Measurements from ENCODE around the gene APLN.

The APLN gene

DNA sequence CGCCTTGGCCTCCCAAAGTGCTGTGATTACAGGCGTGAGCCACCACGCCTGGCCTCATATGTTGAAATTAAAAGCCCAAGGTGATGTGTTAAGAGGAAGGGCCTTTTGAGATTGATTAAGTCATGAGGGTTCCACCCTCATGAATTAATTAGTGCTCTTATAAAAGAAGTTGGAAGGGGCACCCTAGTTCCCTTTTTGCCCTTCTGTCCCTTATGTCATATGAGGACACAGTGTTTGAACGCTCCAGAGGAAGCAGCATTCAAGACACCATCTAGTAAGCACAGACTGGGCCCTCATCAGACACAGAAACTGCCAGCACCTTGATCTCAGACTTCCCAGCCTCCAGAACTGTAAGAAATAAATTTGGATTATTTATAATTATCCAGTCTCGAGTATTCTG, 5.1 kb upstream of the APLN start:
- DNase-seq (ENCODE audit: low spot score), result no peak

GRCh38 chrX:129659141-129659540, 4.4 kb upstream of the APLN start:
- DNase-seq (ENCODE audit: low spot score), result no peak

DNA sequence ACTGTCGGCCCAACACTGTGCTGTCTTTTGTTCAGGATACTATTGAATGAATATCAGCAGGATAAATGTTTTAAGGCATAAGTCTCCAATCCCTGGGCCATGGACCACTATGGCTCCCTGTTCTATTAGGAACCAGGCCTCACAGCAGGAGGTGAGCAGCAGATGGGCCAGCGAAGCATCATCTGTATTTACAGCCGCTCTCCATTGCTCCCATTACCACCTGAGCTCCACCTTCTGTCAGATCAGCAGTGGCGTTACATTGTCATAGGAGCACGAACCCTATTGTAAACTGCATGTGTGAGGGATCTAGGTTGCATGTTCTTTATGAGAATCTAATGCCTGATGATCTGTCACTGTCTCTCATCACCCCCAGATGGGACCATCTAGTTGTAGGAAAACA, 3.7 kb upstream of the APLN start:
- no peak for DNase-seq (ENCODE audit: low spot score)

DNA sequence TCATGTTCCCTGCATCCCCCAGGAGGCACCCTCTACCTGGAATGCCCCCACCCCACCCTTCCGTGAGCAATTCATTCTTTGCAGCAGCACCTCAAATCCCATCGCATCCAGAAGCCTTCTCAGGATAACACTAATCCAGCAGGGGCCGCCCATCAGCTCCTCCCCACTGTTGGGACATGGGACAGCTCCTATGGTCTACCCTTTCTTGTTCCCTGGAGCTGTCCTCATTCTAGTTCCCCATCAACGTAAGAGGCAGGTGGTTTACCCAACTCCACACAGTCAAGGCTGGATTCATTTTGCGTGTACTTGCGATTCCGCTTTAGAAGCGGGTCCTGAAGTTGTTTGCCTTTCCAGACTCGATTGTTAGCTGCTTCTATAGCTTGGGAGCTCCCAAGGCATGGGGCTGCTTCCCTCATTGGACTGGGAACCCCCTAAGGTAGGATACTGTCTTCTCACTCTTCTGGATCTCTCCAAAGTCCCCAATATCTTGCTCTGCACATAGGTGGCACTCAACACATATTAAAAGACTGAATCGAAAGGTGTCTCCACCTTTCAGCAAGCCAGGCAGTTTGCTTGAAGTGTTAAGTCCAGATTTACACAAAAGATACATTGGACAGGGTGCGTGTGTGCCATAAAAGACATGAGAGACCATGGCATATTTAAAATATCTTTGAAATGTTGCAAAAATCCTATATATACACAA, 942 bp upstream of the APLN start:
- DNase-seq (ENCODE audit: low spot score), result no peak

DNA sequence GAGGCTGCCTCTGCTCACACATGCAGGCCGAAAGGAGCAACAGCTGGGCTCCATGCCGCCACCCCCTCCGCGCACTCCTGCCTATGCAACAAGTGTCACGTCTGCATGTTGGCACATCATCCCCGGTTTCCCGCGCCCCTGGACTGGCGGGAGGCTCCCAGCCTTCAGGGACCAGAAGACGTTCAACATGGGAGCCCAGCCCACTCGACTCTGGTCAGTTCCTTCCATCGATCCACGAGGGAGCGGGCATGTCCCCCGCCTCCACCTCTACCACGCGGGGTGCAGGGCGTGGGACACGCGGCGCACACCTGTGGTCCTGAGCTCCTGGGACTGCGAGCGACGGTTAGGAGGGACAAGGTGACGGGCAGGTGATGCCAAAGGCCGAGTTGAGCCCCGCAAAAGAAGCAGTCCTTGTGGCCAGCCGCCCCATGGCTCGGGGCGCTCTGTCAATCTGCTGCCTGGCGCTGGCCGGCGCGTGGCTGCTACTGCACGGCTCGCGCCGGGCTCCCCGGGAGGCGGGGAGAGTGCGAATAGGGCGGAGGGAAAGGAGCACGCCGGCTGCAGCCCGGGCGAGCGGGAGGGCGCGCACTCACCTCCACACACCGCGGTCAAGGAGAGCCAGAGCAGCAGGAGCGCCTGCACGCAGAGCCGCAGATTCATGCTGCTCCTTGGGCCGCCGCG, 645 bp downstream of the APLN start:
- DNase-seq (ENCODE audit: low spot score), result peak; percentile 38

GRCh38 chrX:129653181-129653970, 1.4 kb downstream of the APLN start:
- DNase-seq (ENCODE audit: low spot score), result no peak

DNA sequence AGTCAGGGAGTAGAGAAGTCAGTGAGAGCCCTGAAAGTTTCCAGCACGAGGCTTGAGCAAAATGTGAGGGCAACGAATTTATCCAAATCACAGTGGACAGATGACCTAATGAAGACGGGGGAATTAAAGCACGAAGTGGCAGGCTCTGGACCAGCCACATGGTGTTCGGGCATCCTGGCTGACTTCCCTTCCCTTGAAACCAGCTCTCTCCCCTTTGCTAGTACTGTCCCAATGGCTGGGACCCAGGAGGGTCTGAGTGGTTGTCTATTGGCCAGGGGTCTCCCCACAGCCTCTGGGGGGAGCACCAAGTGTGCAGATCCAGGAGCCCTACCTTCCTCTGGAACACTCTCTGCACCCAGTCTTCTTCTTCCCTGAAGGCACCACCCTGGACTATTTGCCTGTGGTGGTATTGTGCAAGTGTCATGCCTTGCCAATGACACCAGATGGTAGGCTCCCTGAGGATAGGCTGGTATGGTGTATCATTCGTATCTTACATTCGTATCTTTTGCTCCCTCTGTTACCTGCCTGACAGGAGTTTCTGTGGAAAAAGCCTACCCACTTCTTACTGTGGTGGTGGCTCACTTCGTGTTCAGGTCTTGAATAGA, 2.1 kb downstream of the APLN start:
- no peak for DNase-seq (ENCODE audit: low spot score)

DNA sequence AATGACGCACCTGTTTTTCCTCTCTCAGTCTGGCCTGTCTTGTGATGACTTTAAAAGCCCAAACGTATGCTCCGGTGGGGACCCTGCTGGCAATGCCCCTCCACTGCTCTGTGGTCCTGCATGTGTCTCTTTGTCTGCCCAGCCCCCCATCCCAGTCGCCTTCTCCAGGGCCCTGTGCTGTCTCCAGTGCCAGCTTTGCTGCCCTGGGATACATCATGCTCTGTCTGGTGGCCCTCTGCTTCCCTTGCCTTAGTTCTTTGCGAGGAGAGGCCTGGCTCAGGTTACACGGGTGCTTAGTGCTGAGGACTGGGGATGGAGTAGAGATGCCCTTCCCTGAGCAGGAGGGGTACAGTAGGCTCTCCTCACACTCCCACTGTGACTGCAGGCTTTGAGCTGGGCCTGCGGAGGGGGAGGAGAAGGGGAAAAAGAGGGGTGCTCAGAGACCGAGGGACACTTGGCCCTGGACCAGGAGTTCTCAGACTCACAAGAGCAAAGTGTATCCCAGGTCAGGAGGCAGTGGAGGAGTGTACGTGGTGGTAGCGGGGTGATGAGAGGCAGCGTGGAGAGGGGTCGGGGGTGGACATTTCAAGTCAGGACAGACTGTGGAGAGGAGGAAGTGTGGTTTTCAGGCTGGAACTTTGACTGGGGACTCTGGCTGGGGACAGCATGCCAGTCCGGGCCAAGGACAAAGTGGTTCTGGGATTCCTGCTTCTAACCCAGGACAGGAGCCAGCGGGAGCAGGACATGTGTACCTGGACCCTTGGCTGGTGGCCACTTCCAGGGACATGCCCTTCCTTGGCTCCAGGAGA, 2.8 kb downstream of the APLN start:
- DNase-seq (ENCODE audit: low spot score), result no peak

DNA sequence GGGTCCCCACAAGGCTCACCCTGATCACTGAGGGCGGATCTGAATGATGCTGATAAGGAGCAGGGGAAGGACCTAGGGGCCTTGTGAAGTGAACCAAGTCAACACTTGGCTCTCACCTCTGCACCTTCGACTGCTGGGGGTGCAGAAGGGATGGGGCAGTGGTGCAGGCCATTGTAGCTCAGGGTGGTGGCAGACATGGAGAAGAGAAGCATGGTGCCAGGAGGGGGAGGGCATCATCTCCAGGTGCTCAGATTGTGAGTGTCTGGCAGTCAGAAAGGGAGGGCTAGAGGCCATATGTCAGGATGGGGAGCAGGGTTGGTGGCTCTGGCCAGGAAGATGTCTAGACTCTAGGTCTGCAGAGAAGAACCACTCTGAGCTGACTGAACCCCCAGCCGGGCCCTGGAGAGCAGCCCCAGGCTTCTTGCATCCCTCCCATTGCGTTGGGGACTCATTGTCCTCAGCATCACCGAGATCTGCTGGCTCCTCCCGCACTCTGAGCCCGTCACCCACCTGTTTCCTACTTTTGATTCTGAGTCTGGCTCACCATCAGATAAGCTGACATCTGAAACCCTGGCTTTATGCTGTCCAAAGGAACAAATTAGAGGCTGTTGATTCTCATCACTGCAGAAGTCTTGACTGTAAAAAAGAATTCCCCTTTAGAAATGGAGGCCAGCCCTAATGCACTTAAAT, 3.8 kb downstream of the APLN start:
- DNase-seq (ENCODE audit: low spot score), result no peak

GRCh38 chrX:129650183-129650689, 4.5 kb downstream of the APLN start:
- no peak for DNase-seq (ENCODE audit: low spot score)

DNA sequence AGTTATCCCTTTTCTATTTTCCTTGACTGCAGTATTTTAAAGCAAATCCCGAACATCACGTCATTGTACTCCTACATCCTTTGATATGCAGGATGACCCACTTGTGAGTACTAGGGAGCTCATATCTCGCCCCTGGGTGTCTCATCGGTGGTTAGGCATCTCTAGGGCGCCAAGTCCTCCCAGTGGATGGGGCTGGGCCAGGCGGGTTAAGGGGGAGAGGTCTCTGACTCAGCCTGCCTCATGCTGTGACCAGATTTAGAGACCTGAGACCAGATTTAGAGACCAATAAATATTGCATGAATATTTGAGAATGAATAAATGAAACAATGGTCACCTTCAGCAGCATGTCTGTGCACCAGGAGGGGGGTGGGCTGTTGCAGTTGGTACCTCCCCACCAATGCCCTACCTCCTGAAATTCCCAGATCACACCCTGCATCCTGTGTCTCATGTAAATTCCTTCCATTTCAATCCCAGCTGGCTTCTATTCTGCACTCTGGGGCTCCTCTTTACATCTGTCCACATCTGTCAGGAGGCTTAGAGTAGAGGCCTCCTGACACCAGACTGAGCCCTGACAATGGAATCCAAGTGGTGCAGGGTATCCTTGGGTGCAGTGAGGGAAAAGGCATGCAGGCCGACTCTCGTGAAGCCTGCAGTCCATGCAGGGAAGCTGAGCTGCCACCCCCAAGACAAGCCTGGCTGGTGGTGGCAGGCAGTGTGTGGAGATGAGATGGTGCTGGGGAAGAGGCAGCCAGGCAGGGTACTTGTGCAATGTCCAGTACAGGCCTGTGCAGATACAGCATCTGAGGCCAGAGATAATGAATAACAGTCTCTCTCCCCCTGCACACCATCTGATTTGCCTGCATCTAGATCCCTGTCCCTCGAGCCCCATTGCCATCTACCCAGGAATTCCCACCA, 5.2 kb downstream of the APLN start:
- no peak for DNase-seq (ENCODE audit: low spot score)

- DNase-seq (ENCODE audit: low spot score), result no peak
These were observed 6.1 kb downstream of the APLN start for GRCh38 chrX:129648514-129649267.

DNA sequence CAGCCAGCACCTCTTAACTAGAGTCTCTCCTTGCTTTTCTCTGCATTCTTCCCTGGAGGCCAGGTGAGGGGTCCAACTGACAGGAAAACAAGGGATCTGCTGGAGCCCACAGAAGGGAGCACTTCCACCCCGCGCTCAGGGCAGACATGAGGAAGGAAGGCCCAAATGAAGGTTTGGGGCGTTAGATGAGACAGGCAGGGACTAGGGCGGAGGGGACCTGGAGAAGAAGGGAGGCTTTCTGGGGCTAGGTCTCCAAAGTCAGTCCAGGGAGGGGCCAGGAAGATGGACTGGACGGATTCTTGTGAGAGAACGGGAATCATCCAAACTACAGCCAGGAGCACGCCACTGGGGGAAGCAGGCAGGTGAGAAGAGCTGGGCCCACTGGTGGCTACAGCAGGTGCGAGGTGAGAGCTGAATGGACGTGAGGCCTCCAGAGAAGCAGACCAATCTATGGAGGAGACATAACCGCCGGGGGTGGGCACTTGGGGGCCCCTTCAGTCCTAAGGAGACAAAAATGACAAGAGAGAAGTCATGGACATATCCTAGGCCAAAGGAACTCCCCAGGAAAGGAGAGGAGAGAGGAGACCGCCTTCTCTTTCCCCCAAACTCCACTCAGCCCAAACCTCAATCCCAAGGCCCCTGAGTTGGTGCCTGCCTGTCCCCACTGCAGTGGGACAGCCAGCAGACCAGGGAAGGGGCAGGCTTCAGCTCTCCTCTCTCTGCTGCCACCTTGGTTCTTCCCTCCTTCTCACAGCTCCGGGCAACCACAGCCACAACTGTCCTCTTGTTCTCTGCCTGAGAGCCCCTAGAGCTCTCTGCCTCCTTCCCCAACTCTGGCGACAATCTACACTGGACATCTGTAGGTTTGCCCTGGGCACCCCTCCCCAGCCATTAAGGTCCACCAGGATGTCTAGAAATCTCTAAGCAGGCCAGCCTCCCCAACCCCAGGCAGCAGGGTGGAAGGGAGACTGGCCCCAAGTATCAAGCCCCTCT, 7.0 kb downstream of the APLN start:
- no peak for DNase-seq (ENCODE audit: low spot score)

DNA sequence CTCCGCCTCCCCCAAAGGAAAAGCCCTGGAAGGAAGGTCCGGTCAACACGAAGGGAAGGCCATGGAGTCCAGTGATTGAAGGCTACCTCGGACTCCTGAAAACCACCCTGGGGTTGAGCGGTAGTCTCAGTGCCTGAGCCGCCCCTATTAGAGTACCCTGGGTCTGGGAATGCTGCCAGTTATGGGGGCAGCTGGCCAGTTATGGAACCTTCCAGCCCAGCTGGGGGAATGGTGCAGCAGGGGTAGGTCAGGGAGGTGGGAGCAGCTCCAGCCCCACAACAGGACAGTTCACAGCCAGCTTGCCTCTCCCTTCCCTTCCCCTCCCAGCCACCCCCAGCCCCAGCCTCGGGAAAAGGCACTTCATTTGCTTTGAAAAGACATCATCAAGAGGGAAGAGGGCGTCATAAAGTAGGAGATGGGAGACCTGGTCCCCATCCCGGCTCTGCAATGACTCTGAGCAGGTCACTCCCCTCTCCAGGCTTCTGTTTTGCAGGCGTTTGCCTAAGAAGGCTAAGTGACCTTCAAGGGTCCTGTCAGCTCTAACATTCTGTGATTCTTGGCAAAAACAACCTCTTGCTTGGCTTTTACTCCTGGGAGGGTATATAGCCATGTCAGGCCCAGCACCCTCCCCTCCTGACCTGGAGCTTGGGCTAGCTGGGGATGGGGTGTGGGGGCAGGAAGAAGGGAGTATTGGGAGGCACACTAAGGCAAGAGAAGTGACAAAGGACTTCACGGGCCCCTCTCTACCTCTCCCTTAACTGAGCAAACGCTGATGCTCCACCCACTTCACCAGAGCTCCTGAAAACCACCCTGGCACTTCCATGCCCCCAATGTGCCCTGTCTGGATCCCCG, 8.0 kb downstream of the APLN start:
- DNase-seq (ENCODE audit: low spot score), result no peak

DNA sequence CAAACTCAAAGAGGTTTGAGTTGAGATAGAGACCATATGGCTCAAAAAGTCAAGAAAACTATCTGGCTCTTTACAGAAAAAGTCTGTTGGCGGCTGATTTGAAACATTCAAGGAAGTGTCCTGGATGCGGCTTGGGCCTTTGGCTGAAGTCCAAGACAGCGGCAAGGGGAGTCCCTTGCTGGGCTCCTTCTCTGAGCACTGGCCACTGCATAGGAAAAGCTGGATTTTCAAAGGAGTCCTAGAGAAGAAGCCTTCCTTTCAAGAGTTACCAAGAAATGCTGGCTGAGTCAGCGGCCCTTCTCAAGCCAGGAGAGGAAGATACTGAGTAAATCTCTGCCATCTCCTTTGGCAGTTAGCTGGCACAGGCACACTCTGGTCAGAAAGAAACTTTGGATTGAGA, 12.1 kb downstream of the APLN start:
- no peak for DNase-seq (ENCODE audit: low spot score)

DNA sequence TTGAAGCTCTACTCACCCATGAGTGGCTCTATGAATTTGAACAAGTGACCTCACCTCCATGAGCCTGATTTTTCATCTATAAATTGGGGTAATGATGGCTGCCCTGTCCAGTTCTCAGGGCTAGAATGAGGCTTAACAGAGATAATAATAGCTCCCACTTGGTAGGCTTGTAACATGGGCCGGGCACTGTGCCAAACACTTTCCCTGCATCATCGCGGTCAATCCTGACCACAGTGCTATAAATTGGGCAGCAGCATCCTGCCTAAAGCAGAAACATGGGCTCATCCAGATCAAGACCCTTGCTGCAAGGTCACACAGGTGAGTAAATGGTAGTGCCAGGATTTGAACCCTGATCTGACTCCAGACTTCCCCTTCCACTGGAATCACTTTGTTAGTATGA, 12.8 kb downstream of the APLN start:
- DNase-seq (ENCODE audit: low spot score), result no peak

- DNase-seq (ENCODE audit: low spot score), result no peak
These were observed 13.3 kb downstream of the APLN start for GRCh38 chrX:129641469-129641868.

All from HuH-7.5 (cell line).